ENCODE results near the gene NRCAM.

GRCh38 chr7:108104324-108104723 is 351.9 kb downstream of the NRCAM start:
- TF ChIP-seq CTCF (conservative IDR thresholded peaks at IDR 0.05 in 1 of 2, IDR thresholded peaks at IDR 0.05 in 1 of 2; ENCODE audit: extremely low read depth in 1 of 2, insufficient read depth in 1 of 2, low read depth in 1 of 2, low read length in 2 of 2) = no peak
- TF ChIP-seq EZH2 (IDR thresholded peaks at IDR 0.05; ENCODE audit: borderline replicate concordance, low read length) = no peak

Data from mammary epithelial cell (primary cell).